OCI-LY1 (cell line): ENCODE measurements around the gene CD300E.

Experiments
- H2AFZ ChIP-seq: fragments of 200-600 bp; sonication (generic), shearing (Covaris generic); 2 replicates; pipeline ENCODE4 v1.6.0; 2014; ENCODE audit warnings: antibody characterized with exemption, mild to moderate bottlenecking, low read length
- H3F3A ChIP-seq: fragments of 200-600 bp; sonication (generic), shearing (Covaris generic); 2 replicates; pipeline ENCODE4 v1.6.0; 2014; ENCODE audit warnings: mild to moderate bottlenecking, antibody characterized with exemption, low read length, moderate library complexity; ENCODE audit not compliant: insufficient read depth
- H3K27ac ChIP-seq: fragments of 200-600 bp; sonication (generic); 2 replicates; pipeline ENCODE4 v1.5.1; 2014; ENCODE audit warnings: low read length, mixed run types, mild to moderate bottlenecking, low read depth; ENCODE audit not compliant: poor library complexity, severe bottlenecking
- H3K27me3 ChIP-seq: fragments of 200-600 bp; sonication (generic); 2 replicates; pipeline ENCODE4 v1.6.0; 2014; ENCODE audit warnings: antibody characterized with exemption, mild to moderate bottlenecking, low read length, moderate library complexity; ENCODE audit not compliant: insufficient read depth
- H3K36me3 ChIP-seq: fragments of 200-600 bp; sonication (generic); 2 replicates; pipeline ENCODE4 v1.6.1; 2014; ENCODE audit warnings: mild to moderate bottlenecking, antibody characterized with exemption, low read length, moderate library complexity, mixed read lengths; ENCODE audit not compliant: insufficient read depth
- H3K4me1 ChIP-seq: fragments of 200-600 bp; sonication (generic); 2 replicates; pipeline ENCODE4 v1.5.1; 2014; ENCODE audit warnings: mild to moderate bottlenecking, low read length, moderate library complexity; ENCODE audit not compliant: insufficient read depth, severe bottlenecking
- H3K4me2 ChIP-seq: fragments of 200-600 bp; sonication (generic), shearing (Covaris generic); 2 replicates; pipeline ENCODE4 v1.6.1; 2014; ENCODE audit warnings: low read length
- H3K4me3 ChIP-seq: fragments of 200-600 bp; sonication (generic); 2 replicates; pipeline ENCODE4 v1.5.1; 2014; ENCODE audit warnings: low read length, low read depth, mild to moderate bottlenecking, mixed read lengths; ENCODE audit not compliant: poor library complexity, severe bottlenecking
- H3K79me2 ChIP-seq: fragments of 200-600 bp; shearing (Covaris generic); 2 replicates; pipeline ENCODE4 v1.6.1; 2016; ENCODE audit warnings: mixed run types, low read length, mixed read lengths; ENCODE audit not compliant: insufficient read depth
- H3K9ac ChIP-seq: fragments of 200-600 bp; sonication (generic), shearing (Covaris generic); 2 replicates; pipeline ENCODE4 v1.6.1; 2014; ENCODE audit warnings: mild to moderate bottlenecking, low read length, mixed read lengths
- H3K9me2 ChIP-seq: fragments of 200-600 bp; sonication (generic), shearing (Covaris generic); 2 replicates; pipeline ENCODE4 v1.6.1; 2014; ENCODE audit warnings: low read depth, mild to moderate bottlenecking, low read length, mixed read lengths
- H3K9me3 ChIP-seq: fragments of 200-600 bp; shearing (Covaris generic); 2 replicates; pipeline ENCODE4 v1.6.1; 2014; ENCODE audit warnings: low read length, mixed read lengths
- H4K20me1 ChIP-seq: fragments of 200-600 bp; sonication (generic), shearing (Covaris generic); 2 replicates; pipeline ENCODE4 v1.6.0; 2016; ENCODE audit warnings: mild to moderate bottlenecking, low read length; ENCODE audit not compliant: insufficient read depth
- EZH2 ChIP-seq: fragments of 200-600 bp; sonication (generic), shearing (Covaris generic); IDR thresholded peaks from 2 replicates; pipeline ENCODE4 v1.8.0; 2017; ENCODE audit warnings: borderline replicate concordance, mixed run types, mild to moderate bottlenecking, antibody characterized with exemption, low read length, moderate library complexity, mixed read lengths
- TF ChIP-seq, protein P1 (sequence below): fragments of 200-600 bp; sonication (generic), shearing (Covaris generic); IDR thresholded peaks from 2 replicates; pipeline ENCODE4 v1.5.1; 2017; ENCODE audit warnings: mild to moderate bottlenecking, antibody characterized with exemption, low read length, moderate library complexity, mixed read lengths

CD300E gene

DNA sequence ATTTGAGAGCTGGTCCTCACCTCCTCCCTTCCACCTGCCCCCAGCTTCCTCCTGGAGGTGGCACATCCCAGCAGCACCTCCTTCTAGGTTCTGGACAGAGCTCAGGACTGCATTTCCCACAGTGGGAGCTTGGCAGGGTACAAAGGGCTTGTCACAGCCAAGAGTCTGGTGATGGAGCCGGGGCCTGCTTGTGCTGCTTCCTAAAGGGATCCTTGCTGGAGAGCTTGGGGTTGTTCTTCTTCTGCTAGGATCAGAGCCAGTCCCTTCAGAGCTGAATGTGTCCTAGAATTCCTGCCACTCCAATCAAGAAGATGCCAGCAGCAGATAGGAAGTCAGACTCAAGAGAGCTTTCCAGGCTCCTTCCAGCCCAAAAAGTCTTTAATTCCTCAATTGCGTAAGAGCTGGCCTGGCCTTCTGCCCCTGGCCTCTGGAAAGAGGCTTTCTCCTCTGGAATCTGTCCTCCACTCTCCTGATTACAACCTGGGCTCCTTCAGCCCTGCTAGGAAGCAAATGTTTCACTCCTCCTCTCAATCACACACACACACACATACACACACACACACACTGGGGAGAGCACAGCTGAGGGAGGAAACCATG lies 4.4 kb downstream of the CD300E start:
- no peak overlapping the region for H3K27ac ChIP-seq
- H3K36me3 ChIP-seq: no peaks in the 10 kb centered on the region
- H3K4me2 ChIP-seq: no peak overlapping the region
- no peak for TF ChIP-seq EZH2
- TF ChIP-seq, protein P1, sequence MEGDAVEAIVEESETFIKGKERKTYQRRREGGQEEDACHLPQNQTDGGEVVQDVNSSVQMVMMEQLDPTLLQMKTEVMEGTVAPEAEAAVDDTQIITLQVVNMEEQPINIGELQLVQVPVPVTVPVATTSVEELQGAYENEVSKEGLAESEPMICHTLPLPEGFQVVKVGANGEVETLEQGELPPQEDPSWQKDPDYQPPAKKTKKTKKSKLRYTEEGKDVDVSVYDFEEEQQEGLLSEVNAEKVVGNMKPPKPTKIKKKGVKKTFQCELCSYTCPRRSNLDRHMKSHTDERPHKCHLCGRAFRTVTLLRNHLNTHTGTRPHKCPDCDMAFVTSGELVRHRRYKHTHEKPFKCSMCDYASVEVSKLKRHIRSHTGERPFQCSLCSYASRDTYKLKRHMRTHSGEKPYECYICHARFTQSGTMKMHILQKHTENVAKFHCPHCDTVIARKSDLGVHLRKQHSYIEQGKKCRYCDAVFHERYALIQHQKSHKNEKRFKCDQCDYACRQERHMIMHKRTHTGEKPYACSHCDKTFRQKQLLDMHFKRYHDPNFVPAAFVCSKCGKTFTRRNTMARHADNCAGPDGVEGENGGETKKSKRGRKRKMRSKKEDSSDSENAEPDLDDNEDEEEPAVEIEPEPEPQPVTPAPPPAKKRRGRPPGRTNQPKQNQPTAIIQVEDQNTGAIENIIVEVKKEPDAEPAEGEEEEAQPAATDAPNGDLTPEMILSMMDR: no peak
- H3K79me2 ChIP-seq: no peaks in the 10 kb centered on the region
- H3K9me2 ChIP-seq: no peaks in the 10 kb centered on the region
- H3K27me3 ChIP-seq: no peaks in the 10 kb centered on the region
- H3K9me3 ChIP-seq: no peaks in the 10 kb centered on the region
- H3K4me1 ChIP-seq: no peaks in the 10 kb centered on the region
- no peak overlapping the region for H3K4me3 ChIP-seq
- H2AFZ ChIP-seq: no peak overlapping the region
- H3K9ac ChIP-seq: no peak overlapping the region
- H4K20me1 ChIP-seq: no peaks in the 10 kb centered on the region
- H3F3A ChIP-seq: no peaks in the 10 kb centered on the region

DNA sequence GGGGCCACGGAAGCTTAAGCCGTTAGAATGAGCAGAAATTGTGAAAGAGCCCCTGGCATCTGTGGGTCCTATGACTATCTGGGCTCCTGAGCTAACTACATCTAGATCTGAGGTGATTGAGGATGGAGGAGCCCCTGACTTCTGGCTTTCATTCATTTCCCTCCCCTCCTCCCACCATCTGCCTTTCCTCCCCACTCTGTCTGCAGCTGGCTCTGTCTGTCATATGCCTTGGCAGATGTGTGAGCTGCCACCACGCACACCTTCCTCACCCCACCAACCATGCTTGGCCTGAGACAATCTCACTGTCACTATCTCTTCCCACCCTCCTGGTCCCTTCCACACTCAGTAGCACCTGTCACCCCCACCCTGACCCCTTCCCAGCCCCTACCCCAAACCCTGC lies 5.1 kb downstream of the CD300E start:
- H4K20me1 ChIP-seq: no peaks in the 10 kb centered on the region
- no peak overlapping the region for H3K27ac ChIP-seq
- H3K9ac ChIP-seq: no peak overlapping the region
- H3F3A ChIP-seq: no peaks in the 10 kb centered on the region
- no peaks in the 10 kb centered on the region for H3K36me3 ChIP-seq
- H3K27me3 ChIP-seq: no peaks in the 10 kb centered on the region
- H3K9me2 ChIP-seq: no peaks in the 10 kb centered on the region
- H3K79me2 ChIP-seq: no peaks in the 10 kb centered on the region
- no peak for TF ChIP-seq EZH2
- TF ChIP-seq, protein P1: no peak
- no peaks in the 10 kb centered on the region for H3K4me1 ChIP-seq
- no peak overlapping the region for H2AFZ ChIP-seq
- H3K4me2 ChIP-seq: no peak overlapping the region
- no peaks in the 10 kb centered on the region for H3K9me3 ChIP-seq
- no peak overlapping the region for H3K4me3 ChIP-seq

DNA sequence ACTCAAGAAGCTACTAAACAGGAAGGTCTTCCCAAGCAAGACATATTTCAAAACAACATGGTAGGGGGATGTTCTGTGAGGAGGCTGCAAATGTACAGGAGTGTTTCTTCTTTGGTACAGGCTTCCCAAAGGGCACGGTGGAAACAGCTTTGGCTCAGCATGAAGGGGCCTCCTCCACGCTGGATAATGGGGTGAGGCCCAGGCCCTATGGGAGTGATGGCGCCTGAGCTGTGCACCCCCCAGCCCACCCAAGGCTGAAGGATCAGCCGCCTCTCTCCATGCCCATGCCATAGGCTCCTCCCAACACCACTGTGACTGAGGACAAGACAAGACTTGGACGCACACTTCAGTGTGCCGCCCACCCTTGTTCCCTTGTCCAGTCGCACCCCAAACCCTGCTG lies 6.8 kb downstream of the CD300E start:
- H3K4me2 ChIP-seq: no peak overlapping the region
- H3K4me3 ChIP-seq: no peak overlapping the region
- H3K36me3 ChIP-seq: no peaks in the 10 kb centered on the region
- H3K9me2 ChIP-seq: no peaks in the 10 kb centered on the region
- H3K79me2 ChIP-seq: no peaks in the 10 kb centered on the region
- no peak overlapping the region for H3K9ac ChIP-seq
- H3F3A ChIP-seq: no peaks in the 10 kb centered on the region
- no peaks in the 10 kb centered on the region for H4K20me1 ChIP-seq
- no peaks in the 10 kb centered on the region for H3K4me1 ChIP-seq
- no peak overlapping the region for H3K27ac ChIP-seq
- no peaks in the 10 kb centered on the region for H3K27me3 ChIP-seq
- TF ChIP-seq, protein P1: no peak
- TF ChIP-seq EZH2: no peak
- no peak overlapping the region for H2AFZ ChIP-seq
- no peaks in the 10 kb centered on the region for H3K9me3 ChIP-seq
